IMR-90 (cell line): Measurements from ENCODE around the gene PPY. TPM values are rescaled to one million over a fixed set of nuclear protein-coding genes. Genes with fewer than 3 reads are reported as not detected.

Source experiments
- ATAC-seq: fragments of 200-7000 bp; cut with Tn5 transposase; 2 replicates; pipeline ENCODE4 v1.9.1; 2020; ENCODE audit warnings: low read depth, mild to moderate bottlenecking, moderate library complexity
- BruUV-seq: library from RNA; stranded (reverse); fragments of 400-500 nt; replicated peaks from 2 replicates; lab custom pipeline; 2021; lab: Mats Ljungman, UMichigan
- CTCF ChIA-PET: fragments of 300-600 bp; formaldehyde crosslinking; extraction: SDS; loops from one replicate; lab custom pipeline; 2021; ENCODE audit warnings: antibody characterized with exemption; lab: Yijun Ruan, JAX
- POLR2A ChIA-PET: fragments of 300-600 bp; sonication (Branson Sonifier 250); formaldehyde crosslinking; loops from one replicate; lab custom pipeline; 2022; ENCODE audit warnings: antibody characterized with exemption; ENCODE audit not compliant: unreplicated experiment; lab: Charles Lee
- DNase-seq: peaks from one replicate; pipeline ENCODE4 v3.0.0; 2013
- H2AFZ ChIP-seq: replicated peaks from 2 replicates; pipeline ENCODE3; 2013; ENCODE audit warnings: low read length, mild to moderate bottlenecking; ENCODE audit not compliant: poor library complexity
- H2AK5ac ChIP-seq: 2 replicates; pipeline ENCODE4 v1.6.1; 2013; ENCODE audit warnings: low read depth, low read length, inconsistent platforms
- H2AK9ac ChIP-seq: replicated peaks from 2 replicates; pipeline ENCODE3; 2013; ENCODE audit warnings: mild to moderate bottlenecking, low read depth, low read length, moderate library complexity; ENCODE audit not compliant: poor library complexity
- H2BK120ac ChIP-seq: 2 replicates; pipeline ENCODE4 v1.6.1; 2013; ENCODE audit warnings: low read depth, low read length, inconsistent platforms
- H2BK15ac ChIP-seq: 3 replicates; pipeline ENCODE4 v1.6.1; 2013; ENCODE audit warnings: low read depth, low read length, inconsistent platforms
- H2BK20ac ChIP-seq: 2 replicates; pipeline ENCODE4 v1.6.1; 2013; ENCODE audit warnings: low read depth, mild to moderate bottlenecking, inconsistent platforms, low read length, moderate library complexity
- H2BK5ac ChIP-seq: 2 replicates; pipeline ENCODE4 v1.6.1; 2013; ENCODE audit warnings: mild to moderate bottlenecking, low read depth, low read length, inconsistent platforms; ENCODE audit not compliant: poor library complexity, severe bottlenecking
- H3K14ac ChIP-seq: replicated peaks from 2 replicates; pipeline ENCODE4 v1.6.1; 2013; ENCODE audit warnings: low read depth, low read length, inconsistent platforms
- H3K18ac ChIP-seq: 2 replicates; pipeline ENCODE4 v1.6.1; 2013; ENCODE audit warnings: low read depth, low read length, control low read depth
- H3K23ac ChIP-seq: 2 replicates; pipeline ENCODE4 v1.6.1; 2013; ENCODE audit warnings: low read depth, low read length, inconsistent platforms
- H3K27ac ChIP-seq: 2 replicates; pipeline ENCODE4 v1.5.1; 2013; ENCODE audit warnings: mild to moderate bottlenecking, control low read depth, low read length; ENCODE audit not compliant: insufficient read depth
- H3K27me3 ChIP-seq: 2 replicates; pipeline ENCODE4 v1.6.1; 2013; ENCODE audit warnings: low read length; ENCODE audit not compliant: control insufficient read depth, insufficient read depth
- H3K36me3 ChIP-seq: 2 replicates; pipeline ENCODE4 v1.6.1; 2013; ENCODE audit warnings: low read length, mixed read lengths; ENCODE audit not compliant: control insufficient read depth, insufficient read depth
- H3K4ac ChIP-seq: 2 replicates; pipeline ENCODE4 v1.6.1; 2013; ENCODE audit warnings: low read depth, low read length, inconsistent platforms
- H3K4me1 ChIP-seq: 2 replicates; pipeline ENCODE4 v1.6.1; 2013; ENCODE audit warnings: low read length, mixed read lengths; ENCODE audit not compliant: control insufficient read depth, insufficient read depth
- H3K4me2 ChIP-seq: 2 replicates; pipeline ENCODE4 v1.6.1; 2013; ENCODE audit warnings: low read depth, mild to moderate bottlenecking, control low read depth, low read length, moderate library complexity
- H3K4me3 ChIP-seq: 2 replicates; pipeline ENCODE4 v1.5.1; 2013; ENCODE audit warnings: low read depth, mild to moderate bottlenecking, control low read depth, low read length, moderate library complexity; ENCODE audit not compliant: insufficient read depth
- H3K56ac ChIP-seq: 2 replicates; pipeline ENCODE4 v1.6.1; 2013; ENCODE audit warnings: low read length, inconsistent platforms; ENCODE audit not compliant: insufficient read depth; ENCODE audit errors: extremely low read depth
- H3K79me1 ChIP-seq, 2 experiments: 2 replicates each; pipeline ENCODE4 v1.6.1; 2013; ENCODE audit warnings: low read length in 2 of 2, inconsistent platforms in 1 of 2, low read depth in 1 of 2
- H3K9ac ChIP-seq: 2 replicates; pipeline ENCODE4 v1.6.1; 2013; ENCODE audit warnings: low read depth, low read length, control low read depth
- H3K9me1 ChIP-seq: 2 replicates; pipeline ENCODE4 v1.6.1; 2013; ENCODE audit warnings: low read length, inconsistent platforms; ENCODE audit not compliant: insufficient read depth
- H3K9me3 ChIP-seq: 2 replicates; pipeline ENCODE4 v1.6.1; 2013; ENCODE audit warnings: low read length; ENCODE audit not compliant: control insufficient read depth, insufficient read depth
- H4K20me1 ChIP-seq: 2 replicates; pipeline ENCODE4 v1.6.1; 2013; ENCODE audit warnings: low read length, inconsistent platforms; ENCODE audit not compliant: insufficient read depth
- H4K5ac ChIP-seq: 2 replicates; pipeline ENCODE4 v1.6.1; 2013; ENCODE audit warnings: mild to moderate bottlenecking, low read depth, low read length, control low read depth
- H4K8ac ChIP-seq, 2 experiments: 2 replicates each; pipeline ENCODE4 v1.6.1; 2013; ENCODE audit warnings: low read depth in 2 of 2, low read length in 2 of 2, control low read depth in 1 of 2, inconsistent platforms in 1 of 2
- H4K91ac ChIP-seq: 2 replicates; pipeline ENCODE4 v1.6.1; 2013; ENCODE audit warnings: low read depth, low read length, inconsistent platforms; ENCODE audit not compliant: insufficient read depth
- BHLHE40 ChIP-seq: fragments of 150-350 bp; IDR thresholded peaks from 2 replicates; pipeline ENCODE4 v1.6.1; 2016; ENCODE audit warnings: mild to moderate bottlenecking, low read depth, low read length
- CEBPB ChIP-seq: IDR thresholded peaks from 2 replicates; pipeline ENCODE4 v1.6.1; 2012; ENCODE audit warnings: low read depth, low read length, improper control_type of control experiment
- MAFK ChIP-seq: IDR thresholded peaks from 2 replicates; pipeline ENCODE4 v1.6.1; 2012; ENCODE audit warnings: low read depth, low read length, improper control_type of control experiment
- MAZ ChIP-seq: IDR thresholded peaks from 2 replicates; pipeline ENCODE4 v1.6.1; 2012; ENCODE audit warnings: low read depth, mild to moderate bottlenecking, low read length, improper control_type of control experiment, moderate library complexity, borderline replicate concordance
- NFE2L2 ChIP-seq: fragments of 150-350 bp; IDR thresholded peaks from 2 replicates; pipeline ENCODE4 v1.6.1; 2016; ENCODE audit warnings: low read depth, mild to moderate bottlenecking, low read length
- RFX5 ChIP-seq: IDR thresholded peaks from 2 replicates; pipeline ENCODE4 v1.8.0; 2012; ENCODE audit warnings: low read depth, mild to moderate bottlenecking, low read length, moderate library complexity
- USF2 ChIP-seq: fragments of 150-350 bp; IDR thresholded peaks from 2 replicates; pipeline ENCODE4 v1.6.1; 2017; ENCODE audit warnings: mild to moderate bottlenecking, antibody characterized with exemption, low read length, low read depth
- WGBS, 2 experiments: methylation state at CpG; one replicate each; pipeline versions ENCODE4 v1.1.5 to v1.1.7; 2013; ENCODE audit warnings: missing lambda C conversion rate in 2 of 2; ENCODE audit not compliant: insufficient read length in 1 of 2; ENCODE audit errors: extremely low coverage in 2 of 2; 5-methylcytosine and 5-hydroxymethylcytosine counted together
- dilution Hi-C: fragments of 300-500 bp; cut with HindIII; formaldehyde crosslinking; loops from one replicate; pipeline ENCODE4 v1.14.3; 2018; ENCODE audit warnings: low sequenced_read_pairs; ENCODE audit not compliant: unreplicated experiment
- in situ Hi-C: fragments of 300-500 bp; cut with MboI; formaldehyde crosslinking; loops from 3 replicates; pipeline ENCODE4 v1.14.3; 2019; ENCODE audit warnings: low sequenced_read_pairs, inconsistent platforms, mixed read lengths
- intact Hi-C: fragments of 100-400 bp; cut with micrococcal nuclease; formaldehyde crosslinking; loops from 2 replicates; pipeline ENCODE4 v1.10.0; 2022
- polyA plus RNA-seq, 3 experiments: library from polyadenylated mRNA; depleted of rRNA; stranded (reverse); fragments of >200 nt; gene quantifications; 2 replicates each; pipeline ENCODE4 v1.2.3, GENCODE V29; 2012; ENCODE audit warnings: low replicate concordance in 1 of 3
- total RNA-seq: library from RNA; depleted of rRNA; stranded (reverse); fragments of >200 nt; gene quantifications from 2 replicates; pipeline ENCODE4 v1.2.3, GENCODE V29; 2012
- TF ChIP-seq, protein P1 (sequence below): fragments of 150-350 bp; IDR thresholded peaks from 2 replicates; pipeline ENCODE4 v1.6.1; 2016; ENCODE audit warnings: low read depth, mild to moderate bottlenecking, low read length, moderate library complexity, borderline replicate concordance
- TF ChIP-seq, protein P2 (sequence below): conservative IDR thresholded peaks from 2 replicates; pipeline ENCODE4 v1.5.1; 2012; ENCODE audit warnings: mild to moderate bottlenecking, low read depth, low read length, improper control_type of control experiment

Gene PPY
- total and polyA plus RNA-seq, 2 of the 4 experiments (the other 2 are of a cell fraction) = not detected

DNA sequence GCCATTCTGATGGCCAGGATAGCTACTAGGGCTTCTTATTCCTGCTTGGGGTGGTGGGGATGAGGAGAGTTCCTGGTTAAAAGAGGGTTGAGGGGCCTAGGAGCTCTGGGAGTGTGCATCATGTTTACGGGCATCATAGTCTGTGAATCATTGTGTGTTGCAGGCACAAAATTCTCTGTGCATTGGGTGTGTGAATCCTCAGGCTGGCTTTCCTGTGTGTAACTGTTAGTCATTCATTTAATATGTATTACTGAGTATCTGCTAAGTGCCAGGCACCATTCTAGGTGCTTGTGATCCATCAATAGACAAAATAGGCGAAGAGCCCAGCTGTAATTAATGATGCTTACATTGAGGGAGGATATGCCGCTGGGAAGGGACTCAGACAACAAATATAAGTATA lies 5.8 kb downstream of the PPY start:
- WGBS, 2 experiments = no CpG with 5 or more reads among the region's 3 CpGs

More for the DNA sequence above, 5.8 kb downstream of the PPY start:
- H3K9ac ChIP-seq = no peak overlapping the region
- no peak overlapping the region for H3K4me2 ChIP-seq
- H2AK9ac ChIP-seq = no peak overlapping the region
- H4K20me1 ChIP-seq = no peaks in the 10 kb centered on the region; the same call in 1 of the 2 replicates
- H3K27me3 ChIP-seq = peaks cover 55% of the 10 kb centered on the region
- H3K4me3 ChIP-seq = no peak overlapping the region
- no peak overlapping the region for H3K23ac ChIP-seq
- H3K18ac ChIP-seq = no peak overlapping the region
- H2AFZ ChIP-seq = no peak overlapping the region
- ATAC-seq = no peak
- no peaks in the 10 kb centered on the region for H3K79me1 ChIP-seq
- no peaks in the 10 kb centered on the region; the same call in 1 of the 2 replicates for H3K4me1 ChIP-seq
- H2BK20ac ChIP-seq = no peak overlapping the region
- H3K56ac ChIP-seq = no peak overlapping the region
- no peak overlapping the region for H3K4ac ChIP-seq
- no peaks in the 10 kb centered on the region for H3K9me3 ChIP-seq
- TF ChIP-seq MAZ = no peak
- TF ChIP-seq, protein P1, sequence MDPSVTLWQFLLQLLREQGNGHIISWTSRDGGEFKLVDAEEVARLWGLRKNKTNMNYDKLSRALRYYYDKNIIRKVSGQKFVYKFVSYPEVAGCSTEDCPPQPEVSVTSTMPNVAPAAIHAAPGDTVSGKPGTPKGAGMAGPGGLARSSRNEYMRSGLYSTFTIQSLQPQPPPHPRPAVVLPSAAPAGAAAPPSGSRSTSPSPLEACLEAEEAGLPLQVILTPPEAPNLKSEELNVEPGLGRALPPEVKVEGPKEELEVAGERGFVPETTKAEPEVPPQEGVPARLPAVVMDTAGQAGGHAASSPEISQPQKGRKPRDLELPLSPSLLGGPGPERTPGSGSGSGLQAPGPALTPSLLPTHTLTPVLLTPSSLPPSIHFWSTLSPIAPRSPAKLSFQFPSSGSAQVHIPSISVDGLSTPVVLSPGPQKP = no peak
- TF ChIP-seq CEBPB = no peak
- TF ChIP-seq NFE2L2 = no peak
- TF ChIP-seq, protein P2, sequence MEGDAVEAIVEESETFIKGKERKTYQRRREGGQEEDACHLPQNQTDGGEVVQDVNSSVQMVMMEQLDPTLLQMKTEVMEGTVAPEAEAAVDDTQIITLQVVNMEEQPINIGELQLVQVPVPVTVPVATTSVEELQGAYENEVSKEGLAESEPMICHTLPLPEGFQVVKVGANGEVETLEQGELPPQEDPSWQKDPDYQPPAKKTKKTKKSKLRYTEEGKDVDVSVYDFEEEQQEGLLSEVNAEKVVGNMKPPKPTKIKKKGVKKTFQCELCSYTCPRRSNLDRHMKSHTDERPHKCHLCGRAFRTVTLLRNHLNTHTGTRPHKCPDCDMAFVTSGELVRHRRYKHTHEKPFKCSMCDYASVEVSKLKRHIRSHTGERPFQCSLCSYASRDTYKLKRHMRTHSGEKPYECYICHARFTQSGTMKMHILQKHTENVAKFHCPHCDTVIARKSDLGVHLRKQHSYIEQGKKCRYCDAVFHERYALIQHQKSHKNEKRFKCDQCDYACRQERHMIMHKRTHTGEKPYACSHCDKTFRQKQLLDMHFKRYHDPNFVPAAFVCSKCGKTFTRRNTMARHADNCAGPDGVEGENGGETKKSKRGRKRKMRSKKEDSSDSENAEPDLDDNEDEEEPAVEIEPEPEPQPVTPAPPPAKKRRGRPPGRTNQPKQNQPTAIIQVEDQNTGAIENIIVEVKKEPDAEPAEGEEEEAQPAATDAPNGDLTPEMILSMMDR = no peak
- TF ChIP-seq MAFK = no peak
- no peak for TF ChIP-seq RFX5
- TF ChIP-seq USF2 = no peak
- no peak for TF ChIP-seq BHLHE40
- no peak overlapping the region for H4K8ac ChIP-seq
- no peak overlapping the region for H4K5ac ChIP-seq
- no peak overlapping the region for H2BK5ac ChIP-seq
- no peaks in the 10 kb centered on the region; the same call in 1 of the 2 replicates for H3K9me1 ChIP-seq
- no peak overlapping the region for H3K14ac ChIP-seq
- peak; percentile 39 for DNase-seq
- BruUV-seq = no TSS peak
- H3K36me3 ChIP-seq = no peaks in the 10 kb centered on the region
- no peak overlapping the region for H2AK5ac ChIP-seq
- H2BK15ac ChIP-seq = no peak overlapping the region
- in situ Hi-C loops = no loop called here
- H4K91ac ChIP-seq = no peak overlapping the region
- POLR2A ChIA-PET = no interaction called here
- H3K27ac ChIP-seq = no peak overlapping the region
- no peak overlapping the region for H2BK120ac ChIP-seq
- dilution Hi-C loops = no loop called here
- CTCF ChIA-PET = no interaction called here
- intact Hi-C loops = no loop called here
